SJCRH30 (cell line): ENCODE data around the gene LY6G5C. TPM values are rescaled to one million over a fixed set of nuclear protein-coding genes. Genes with fewer than 3 reads are reported as not detected.
"Not testable (repeated sequence)": the region's sequence is repeated elsewhere in the genome, so short reads cannot be mapped to it uniquely, and the experiment has no call there.

Experiments used
- DNase-seq, 2 experiments: peaks; one replicate each; pipeline ENCODE4 v3.0.0-alpha.2; 2015 to 2020
- H3K27ac ChIP-seq: fragments of 250-450 bp; sonication (Bioruptor Pico); 2 replicates; pipeline ENCODE4 v1.5.1; 2020; ENCODE audit warnings: mild to moderate bottlenecking, moderate library complexity
- H3K27me3 ChIP-seq: fragments of 250-450 bp; sonication (Bioruptor Pico); 2 replicates; pipeline ENCODE4 v1.5.1; 2020; ENCODE audit warnings: mild to moderate bottlenecking, moderate library complexity
- H3K36me3 ChIP-seq: fragments of 250-450 bp; sonication (Bioruptor Pico); 2 replicates; pipeline ENCODE4 v1.5.1; 2020; ENCODE audit warnings: mild to moderate bottlenecking, moderate library complexity
- H3K4me1 ChIP-seq: fragments of 250-450 bp; sonication (Bioruptor Pico); 2 replicates; pipeline ENCODE4 v1.5.1; 2020; ENCODE audit warnings: mild to moderate bottlenecking, moderate library complexity
- H3K4me3 ChIP-seq: fragments of 250-450 bp; sonication (Bioruptor Pico); 2 replicates; pipeline ENCODE4 v1.5.1; 2020; ENCODE audit warnings: mild to moderate bottlenecking, moderate library complexity
- H3K9me3 ChIP-seq: fragments of 250-450 bp; sonication (Bioruptor Pico); replicated peaks from 2 replicates; pipeline ENCODE4 v1.5.1; 2020; ENCODE audit warnings: mild to moderate bottlenecking, moderate library complexity
- total RNA-seq: library from RNA; depleted of rRNA; stranded (reverse); fragments of >200 nt; shearing (Covaris generic); gene quantifications from 2 replicates; pipeline ENCODE4 v1.2.3, GENCODE V29; 2014

The LY6G5C gene
- total RNA-seq, 1 experiment from 2014 or later: 1.6 TPM

GRCh38 chr6:31720196-31720770 is 39.4 kb upstream of the LY6G5C start:
- H3K4me3 ChIP-seq: no peak overlapping the region

GRCh38 chr6:31719001-31719400 is 38.1 kb upstream of the LY6G5C start:
- H3K36me3 ChIP-seq: no peaks in the 10 kb centered on the region
- H3K4me3 ChIP-seq: no peak overlapping the region
- H3K9me3 ChIP-seq: no peaks in the 10 kb centered on the region
- no peak for DNase-seq
- H3K27ac ChIP-seq: no peak overlapping the region
- peaks cover 6% of the 10 kb centered on the region for H3K27me3 ChIP-seq
- H3K4me1 ChIP-seq: no peaks in the 10 kb centered on the region

More at GRCh38 chr6:31720196-31720770, 39.4 kb upstream of the LY6G5C start:
- no peak for DNase-seq
- Histone ChIP-seq H3K27ac (no peak overlapping the region), H3K36me3 (no peaks in the 10 kb centered on the region), H3K27me3 (peaks cover 3% of the 10 kb centered on the region), H3K9me3 (no peaks in the 10 kb centered on the region), H3K4me1 (no peaks in the 10 kb centered on the region)

GRCh38 chr6:31718265-31718664 is 37.4 kb upstream of the LY6G5C start:
- H3K4me3 ChIP-seq: no peak overlapping the region
- H3K27me3 ChIP-seq: peaks cover 6% of the 10 kb centered on the region
- no peak overlapping the region for H3K27ac ChIP-seq
- no peaks in the 10 kb centered on the region for H3K36me3 ChIP-seq
- no peaks in the 10 kb centered on the region for H3K9me3 ChIP-seq
- H3K4me1 ChIP-seq: no peaks in the 10 kb centered on the region
- DNase-seq: no peak

DNA sequence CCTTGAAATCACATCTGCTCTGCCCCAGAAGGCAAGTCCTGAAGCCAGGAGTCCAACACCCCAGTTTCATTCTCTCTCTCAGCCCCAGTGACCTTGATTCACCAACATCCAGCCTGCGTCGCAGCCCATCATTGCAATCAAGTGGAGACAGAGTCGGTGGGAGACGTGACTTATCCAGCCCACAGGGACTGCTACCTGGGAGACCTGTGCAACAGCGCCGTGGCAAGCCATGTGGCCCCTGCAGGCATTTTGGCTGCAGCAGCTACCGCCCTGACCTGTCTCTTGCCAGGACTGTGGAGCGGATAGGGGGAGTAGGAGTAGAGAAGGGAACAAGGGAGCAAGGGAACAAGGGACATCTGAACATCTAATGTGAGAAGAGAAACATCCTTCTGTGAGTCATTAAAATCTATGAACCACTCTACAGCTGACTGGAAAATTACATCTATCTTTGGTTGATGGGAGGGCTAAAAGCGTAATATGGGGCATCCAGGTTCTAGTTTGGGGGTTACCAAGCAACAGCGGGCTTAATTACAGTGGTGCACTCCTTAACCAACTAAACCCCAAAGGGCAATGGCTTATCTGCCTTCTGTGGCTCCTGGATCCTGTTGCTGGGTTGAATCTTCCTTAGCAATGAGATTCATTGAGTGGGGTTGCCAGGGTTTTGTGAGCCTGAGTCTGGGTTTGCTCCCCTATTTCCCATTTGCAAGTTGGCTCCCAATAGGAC is 36.8 kb upstream of the LY6G5C start:
- Histone ChIP-seq H3K4me1 (no peaks in the 10 kb centered on the region), H3K27me3 (peaks cover 8% of the 10 kb centered on the region), H3K27ac (no peak overlapping the region), H3K9me3 (no peaks in the 10 kb centered on the region), H3K36me3 (no peaks in the 10 kb centered on the region), H3K4me3 (no peak overlapping the region)
- DNase-seq: no peak

GRCh38 chr6:31715022-31715958 is 34.4 kb upstream of the LY6G5C start, which contains the start of gene LY6G6D:
LY6G6D (plus strand) TSS chr6:31715348; CDS start chr6:31715356, 8 bp downstream.
- Histone ChIP-seq H3K4me3 (no peak within 1 kb of the TSS), H3K27ac (no peak within 1 kb of the TSS), H3K9me3 (no peaks in the 10 kb centered on the region), H3K36me3 (no peaks in the 10 kb centered on the region), H3K4me1 (no peaks in the 10 kb centered on the region), H3K27me3 (peaks cover 19% of the 10 kb centered on the region)
- no peak for DNase-seq

DNA sequence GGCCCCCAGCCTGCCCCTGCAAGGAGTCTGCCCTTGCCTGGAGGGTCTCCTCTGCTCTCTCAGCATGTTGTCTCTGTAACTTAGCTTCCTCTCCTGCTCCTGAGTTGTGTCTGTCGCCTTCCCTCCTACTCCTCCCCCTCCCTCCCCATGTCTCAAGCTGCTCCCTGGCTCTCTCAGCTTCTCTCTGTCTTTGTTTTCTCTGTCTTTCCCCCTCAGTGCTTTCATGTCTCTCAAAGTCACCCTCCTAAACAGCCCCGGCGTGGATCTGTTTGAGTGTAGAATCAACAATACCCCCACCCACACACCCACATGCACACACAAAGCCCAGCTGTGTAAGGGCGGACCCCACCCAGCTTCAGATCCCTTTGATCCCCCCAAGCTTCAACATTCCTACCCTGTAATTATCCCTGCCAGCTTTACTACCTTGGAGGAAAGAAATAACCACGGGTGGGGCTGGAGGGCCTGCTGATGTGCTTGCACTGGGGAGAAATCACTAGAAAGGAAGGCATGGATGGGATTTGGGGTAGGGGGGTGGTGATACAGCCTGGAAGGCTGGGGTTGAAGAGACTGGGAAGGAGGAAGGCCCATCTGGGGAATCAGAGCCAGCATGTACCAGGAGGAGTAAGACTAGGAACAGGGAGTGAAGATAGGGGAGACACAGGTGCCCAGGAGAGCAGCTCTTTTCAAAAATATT is 33.3 kb upstream of the LY6G5C start:
- H3K36me3 ChIP-seq: no peaks in the 10 kb centered on the region
- no peak overlapping the region for H3K27ac ChIP-seq
- H3K27me3 ChIP-seq: peaks cover 19% of the 10 kb centered on the region
- no peaks in the 10 kb centered on the region for H3K9me3 ChIP-seq
- no peaks in the 10 kb centered on the region for H3K4me1 ChIP-seq
- H3K4me3 ChIP-seq: no peak overlapping the region
- DNase-seq: no peak

GRCh38 chr6:31713465-31713864 is 32.6 kb upstream of the LY6G5C start:
- Histone ChIP-seq H3K4me3 (no peak overlapping the region), H3K4me1 (no peaks in the 10 kb centered on the region), H3K9me3 (no peaks in the 10 kb centered on the region), H3K27me3 (peaks cover 19% of the 10 kb centered on the region), H3K36me3 (no peaks in the 10 kb centered on the region), H3K27ac (no peak overlapping the region)
- DNase-seq: no peak

DNA sequence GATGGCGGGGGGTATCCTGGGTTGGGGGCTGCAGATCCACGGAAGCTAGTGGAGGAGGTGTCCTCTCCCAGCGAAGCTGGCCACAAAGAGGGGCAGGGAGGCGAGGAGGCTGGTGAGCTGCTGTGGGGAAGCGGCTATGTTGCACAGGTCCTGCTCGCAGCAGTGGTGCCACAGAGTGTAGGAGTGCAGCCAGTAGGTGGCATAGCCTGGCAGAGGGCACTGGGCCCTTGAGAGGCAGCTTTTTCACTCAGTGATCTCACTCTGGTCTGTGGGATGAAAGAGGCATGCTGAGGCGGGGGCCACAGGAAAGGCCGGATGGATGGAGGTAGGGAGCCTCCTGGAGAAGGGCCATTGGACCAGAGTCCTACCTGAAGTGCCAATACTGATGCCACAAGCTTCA is 31.4 kb upstream of the LY6G5C start:
- no peak overlapping the region for H3K4me3 ChIP-seq
- peaks cover 19% of the 10 kb centered on the region for H3K27me3 ChIP-seq
- no peak overlapping the region for H3K27ac ChIP-seq
- no peaks in the 10 kb centered on the region for H3K9me3 ChIP-seq
- no peaks in the 10 kb centered on the region for H3K4me1 ChIP-seq
- H3K36me3 ChIP-seq: no peaks in the 10 kb centered on the region
- DNase-seq: no peak

GRCh38 chr6:31711233-31711632 is 30.4 kb upstream of the LY6G5C start:
- H3K4me1 ChIP-seq: no peaks in the 10 kb centered on the region
- H3K27ac ChIP-seq: no peak overlapping the region
- H3K9me3 ChIP-seq: no peaks in the 10 kb centered on the region
- DNase-seq: no peak
- no peaks in the 10 kb centered on the region for H3K36me3 ChIP-seq
- peaks cover 19% of the 10 kb centered on the region for H3K27me3 ChIP-seq
- no peak overlapping the region for H3K4me3 ChIP-seq

GRCh38 chr6:31710523-31711219 is 29.8 kb upstream of the LY6G5C start:
- Histone ChIP-seq H3K4me1 (no peaks in the 10 kb centered on the region), H3K27me3 (peaks cover 19% of the 10 kb centered on the region), H3K36me3 (no peaks in the 10 kb centered on the region), H3K27ac (no peak overlapping the region), H3K4me3 (no peak overlapping the region), H3K9me3 (no peaks in the 10 kb centered on the region)
- DNase-seq: no peak

- not testable (repeated sequence) for H3K9me3 ChIP-seq, H3K27ac ChIP-seq, H3K4me1 ChIP-seq, DNase-seq, H3K36me3 ChIP-seq, H3K4me3 ChIP-seq
- peaks cover 13% of the 10 kb centered on the region; the same call in 1 of the 2 replicates for H3K27me3 ChIP-seq
Observed at GRCh38 chr6:31709157-31709556, 28.3 kb upstream of the LY6G5C start.

DNA sequence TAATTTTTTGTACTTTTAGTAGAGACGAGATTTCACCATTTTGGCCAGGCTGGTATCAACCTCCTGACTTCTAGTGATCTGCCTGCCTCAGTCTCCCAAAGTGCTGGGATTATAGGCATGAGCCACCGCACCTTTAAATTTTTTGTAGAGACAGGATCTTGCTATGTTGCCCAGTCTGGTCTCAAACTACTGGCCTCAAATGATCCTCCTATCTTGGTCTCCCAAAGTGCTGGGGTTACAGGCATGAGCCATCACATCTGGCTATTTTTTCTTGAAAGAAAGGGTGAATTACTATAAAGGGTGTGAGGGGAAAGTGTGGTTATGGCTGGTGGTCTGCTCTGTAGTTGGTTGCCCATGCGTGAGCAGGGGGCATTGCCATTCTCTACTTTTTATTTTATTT is 27.4 kb upstream of the LY6G5C start:
- Histone ChIP-seq H3K4me1 (no peaks in the 10 kb centered on the region), H3K36me3 (no peaks in the 10 kb centered on the region), H3K4me3 (no peak overlapping the region), H3K27ac (no peak overlapping the region), H3K9me3 (no peaks in the 10 kb centered on the region), H3K27me3 (peaks cover 13% of the 10 kb centered on the region; the same call in 1 of the 2 replicates)
- no peak for DNase-seq

- H3K9me3 ChIP-seq: no peaks in the 10 kb centered on the region
- no peaks in the 10 kb centered on the region for H3K36me3 ChIP-seq
- peaks cover 11% of the 10 kb centered on the region; the same call in 1 of the 2 replicates for H3K27me3 ChIP-seq
- DNase-seq: no peak
- no peaks in the 10 kb centered on the region for H3K4me1 ChIP-seq
- no peak overlapping the region for H3K4me3 ChIP-seq
- no peak overlapping the region for H3K27ac ChIP-seq
Observed at GRCh38 chr6:31707701-31708100, 26.8 kb upstream of the LY6G5C start.

GRCh38 chr6:31706599-31706998 is 25.7 kb upstream of the LY6G5C start, which contains the start of gene LY6G6F:
LY6G6F (plus strand) TSS chr6:31706866; CDS start chr6:31706907, 41 bp downstream.
- no peak within 1 kb of the TSS for H3K4me3 ChIP-seq
- no peak within 1 kb of the TSS for H3K27ac ChIP-seq
- DNase-seq: no peak
- H3K9me3 ChIP-seq: no peaks in the 10 kb centered on the region
- H3K36me3 ChIP-seq: no peaks in the 10 kb centered on the region
- peaks cover 3% of the 10 kb centered on the region; the same call in 1 of the 2 replicates for H3K27me3 ChIP-seq
- peaks cover 5% of the 10 kb centered on the region for H3K4me1 ChIP-seq
